Left forelimb (tissue), 1 donor: ENCODE data around the gene MAT2A.
"Not testable (repeated sequence)": the region's sequence is repeated elsewhere in the genome, so short reads cannot be mapped to it uniquely, and the experiment has no call there.

Experiments used
- DNase-seq: peaks from one replicate; pipeline ENCODE4 v3.0.0-alpha.2; 2018; ENCODE audit warnings: low spot score

MAT2A gene

DNA sequence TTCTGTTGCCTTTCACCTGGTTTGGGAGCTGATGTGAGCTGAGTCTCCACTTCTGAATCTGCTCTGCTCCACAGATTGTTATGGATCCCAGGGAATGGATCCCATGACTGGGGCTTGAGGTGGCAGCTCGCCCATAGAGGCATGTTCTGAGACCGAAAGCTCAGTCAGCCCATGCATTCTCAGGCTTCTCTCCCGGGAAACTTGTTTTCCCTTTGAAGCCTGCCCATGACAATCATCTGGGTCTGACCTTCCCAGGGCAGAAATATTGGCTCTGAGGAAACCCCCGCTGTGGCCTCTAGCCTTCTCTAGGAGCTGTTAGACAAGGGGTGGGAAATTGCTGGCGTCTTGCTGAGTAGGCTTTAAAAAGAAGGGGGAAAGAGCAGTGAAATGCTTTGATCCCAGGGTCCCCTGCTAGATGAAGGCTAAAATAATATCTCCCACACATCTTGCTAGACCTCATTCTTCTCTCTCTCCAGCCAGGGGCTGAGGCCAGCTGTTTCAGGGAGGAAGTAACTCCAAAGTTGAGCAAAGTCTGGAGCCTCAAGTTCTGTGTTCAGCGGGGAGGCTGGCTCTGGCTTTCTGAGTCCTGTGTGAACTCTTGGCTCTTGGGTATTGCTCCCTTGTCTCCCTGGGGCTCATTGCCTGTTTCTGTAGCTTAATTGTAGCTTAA is 40.4 kb downstream of the MAT2A start:
- DNase-seq, result no peak

GRCh38 chr2:85580206-85580605 is 41.2 kb downstream of the MAT2A start:
- no peak for DNase-seq

DNA sequence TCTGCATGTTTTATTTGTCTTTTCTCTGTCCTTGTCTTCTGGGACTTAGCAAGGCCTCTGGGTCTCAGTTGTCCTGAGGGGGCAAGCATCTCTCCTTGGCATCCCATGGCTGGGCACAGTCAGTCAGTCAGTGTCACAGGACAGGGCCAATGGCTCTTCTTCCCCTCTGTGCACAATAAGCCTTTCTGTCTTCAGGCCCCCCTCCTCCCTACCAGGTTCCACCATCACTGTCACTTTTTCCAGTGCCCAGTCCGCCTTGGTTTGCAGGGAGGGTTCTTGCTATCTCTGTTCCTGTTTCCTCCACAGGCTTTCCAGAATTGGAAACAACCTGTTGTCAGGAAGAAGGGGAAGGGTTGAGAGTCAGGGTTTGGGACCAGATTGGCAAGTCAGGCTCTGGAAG is 43.5 kb downstream of the MAT2A start:
- no peak for DNase-seq

DNA sequence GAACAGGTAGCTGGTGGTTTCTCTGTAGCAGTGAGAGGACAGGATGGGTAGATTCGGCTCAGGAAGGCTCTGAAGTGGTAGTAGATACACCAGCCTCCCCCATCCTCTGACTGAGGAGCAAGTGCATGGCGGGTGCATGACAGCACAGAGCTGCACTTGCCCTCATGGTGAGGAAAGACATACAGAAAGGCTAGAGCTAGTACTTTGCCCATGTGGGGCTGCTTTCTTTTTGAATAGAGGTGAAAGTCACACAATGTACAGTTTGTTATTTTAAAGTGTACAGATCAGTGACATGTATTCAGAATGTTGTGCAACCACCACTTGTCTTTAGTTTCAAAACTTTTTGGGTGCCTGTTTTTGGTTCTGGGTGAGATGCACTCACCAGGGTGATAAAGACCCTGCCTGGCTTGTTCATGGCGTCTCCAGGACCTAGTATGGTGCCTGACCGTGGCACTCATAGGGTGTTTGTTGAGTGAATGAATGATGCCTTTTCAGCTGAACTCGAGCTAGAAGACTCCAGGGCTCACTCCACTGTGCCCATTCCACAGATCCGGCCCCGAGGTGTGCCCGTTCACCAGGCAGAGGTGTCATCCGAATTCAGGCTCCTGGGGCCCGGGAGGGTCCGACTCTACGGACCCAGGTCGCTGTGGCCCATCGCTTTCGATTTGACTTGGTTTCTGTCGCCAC is 44.8 kb downstream of the MAT2A start:
- no peak for DNase-seq

- DNase-seq, result no peak
Observed at GRCh38 chr2:85584354-85584856, 45.4 kb downstream of the MAT2A start, which contains the start of gene VAMP5. VAMP5 (plus strand) TSS chr2:85584431; CDS start chr2:85584491, 60 bp downstream.

DNA sequence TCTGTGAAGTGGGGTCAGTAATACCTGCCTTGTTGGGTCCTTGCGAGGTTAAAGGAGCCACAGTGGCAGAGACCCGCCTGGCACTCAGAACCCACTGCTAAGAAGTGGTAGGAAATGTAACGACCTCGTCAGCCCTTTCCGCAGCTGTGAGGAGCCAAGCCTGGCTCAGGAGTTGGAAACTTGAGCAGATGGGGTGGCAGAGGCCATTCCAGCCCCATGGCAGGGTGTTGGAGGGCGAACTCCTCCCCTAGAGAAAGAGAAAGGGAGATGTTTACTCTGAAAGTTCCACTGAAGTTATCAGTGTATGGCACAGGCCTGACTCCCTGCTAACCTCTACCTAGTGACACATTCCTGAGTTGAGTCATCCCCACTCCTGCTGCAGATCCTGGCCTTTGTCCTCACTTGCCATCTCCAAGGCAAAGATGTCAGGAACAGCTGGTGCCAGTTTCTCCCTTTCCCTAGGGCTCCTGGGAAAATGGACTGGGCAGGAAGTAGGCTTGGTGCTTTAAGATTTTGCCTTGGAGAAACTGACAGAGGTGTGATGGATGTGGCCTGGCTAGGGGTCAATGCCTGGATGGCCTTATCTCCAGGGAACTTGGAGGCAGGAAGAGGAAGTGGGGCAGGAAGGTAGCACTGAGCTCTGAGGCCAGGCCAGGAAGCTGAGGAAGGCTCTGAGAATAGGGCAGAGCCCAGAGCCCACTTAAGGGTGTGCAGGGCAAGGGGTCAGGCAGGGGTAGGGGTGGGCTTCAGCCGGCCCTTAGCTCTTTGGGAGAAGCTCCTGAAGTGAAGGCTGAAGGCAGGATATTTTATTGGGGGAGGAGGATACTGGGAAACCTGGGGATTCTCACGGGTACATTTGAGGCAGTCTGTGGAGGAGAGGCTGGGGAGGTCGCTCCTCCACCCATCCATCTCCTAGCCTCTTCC is 46.2 kb downstream of the MAT2A start:
- DNase-seq, result no peak

DNA sequence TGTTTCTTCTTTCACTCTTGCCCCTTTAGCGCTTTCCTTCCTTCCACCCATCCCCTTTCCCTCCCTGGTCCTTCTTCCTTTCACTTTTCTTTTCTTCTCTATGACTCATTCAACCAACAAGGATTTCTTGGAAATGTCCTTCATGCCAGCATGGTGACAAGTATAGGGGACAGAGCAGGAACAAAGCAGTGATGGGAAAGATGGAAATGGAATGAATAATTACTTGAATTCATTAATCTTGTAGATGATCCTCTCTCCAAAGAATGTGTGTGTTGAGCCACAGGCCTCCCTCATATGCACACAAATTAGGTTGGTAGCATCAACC is 46.8 kb downstream of the MAT2A start:
- DNase-seq, result no peak

GRCh38 chr2:85588236-85588635 is 49.3 kb downstream of the MAT2A start:
- DNase-seq, result no peak

- DNase-seq, result no peak
Observed at GRCh38 chr2:85588645-85589044, 49.7 kb downstream of the MAT2A start.

DNA sequence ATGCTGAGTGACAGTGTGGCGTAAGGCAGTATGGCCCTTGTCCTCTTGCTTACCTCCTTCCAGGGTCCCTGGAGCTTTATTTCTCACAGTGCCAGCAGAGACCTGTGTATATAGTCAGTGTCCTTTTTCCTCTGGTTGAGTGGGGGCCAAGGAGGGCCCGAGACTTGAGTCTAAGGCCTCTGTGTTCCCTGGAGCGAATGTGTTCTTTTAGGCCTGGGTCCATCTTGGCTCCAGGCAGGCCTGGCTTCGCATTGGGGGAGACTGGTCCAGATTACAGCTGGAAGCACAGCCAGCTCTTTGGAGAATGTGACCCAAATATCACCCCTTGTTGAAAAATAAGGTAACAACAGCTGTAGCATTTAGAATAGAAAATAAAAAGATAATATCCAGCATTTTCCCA is 50.2 kb downstream of the MAT2A start:
- DNase-seq, result no peak

DNA sequence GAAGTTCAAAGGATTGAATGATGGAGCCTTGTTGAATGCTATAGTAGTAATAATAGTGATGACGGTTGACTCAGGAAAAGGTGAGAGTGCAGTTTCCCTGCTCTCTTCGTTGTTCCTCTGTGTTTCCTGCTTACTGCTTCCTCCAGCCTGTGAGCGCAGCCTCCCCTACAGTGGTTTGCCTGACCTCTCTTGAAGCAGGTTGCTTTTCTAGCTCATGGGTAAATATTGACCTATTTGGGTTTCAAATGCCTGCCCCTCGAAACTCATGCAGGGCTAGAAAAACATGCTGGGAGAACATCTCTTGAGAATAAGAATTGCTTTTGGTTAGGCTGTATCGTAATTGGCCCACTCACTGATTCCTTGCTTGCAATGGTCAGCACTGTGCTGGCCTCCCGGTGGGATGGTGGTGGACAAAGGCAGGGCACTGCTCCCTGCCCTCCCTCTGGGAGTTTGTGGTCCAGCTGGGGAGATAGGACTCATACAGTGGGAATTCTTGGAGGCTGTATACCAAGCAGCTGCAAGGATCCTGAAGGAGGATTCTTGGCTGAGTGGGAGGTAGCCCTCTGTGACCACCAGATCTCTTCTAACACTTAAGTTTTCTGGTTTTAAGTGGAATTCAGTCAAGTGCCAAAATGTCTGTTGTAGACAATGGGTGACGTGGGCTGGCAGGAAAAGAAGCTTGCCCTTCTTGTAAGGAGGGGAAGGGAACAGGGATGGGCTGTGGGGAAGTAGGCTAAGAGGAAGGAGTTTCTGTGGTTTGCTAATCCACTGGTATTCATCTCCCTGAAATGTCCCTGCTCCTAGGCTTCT is 51.2 kb downstream of the MAT2A start:
- no peak for DNase-seq

- DNase-seq, result no peak
Observed at GRCh38 chr2:85590950-85591349, 52.0 kb downstream of the MAT2A start.

- no peak for DNase-seq
Observed at GRCh38 chr2:85591563-85591962, 52.6 kb downstream of the MAT2A start.

DNA sequence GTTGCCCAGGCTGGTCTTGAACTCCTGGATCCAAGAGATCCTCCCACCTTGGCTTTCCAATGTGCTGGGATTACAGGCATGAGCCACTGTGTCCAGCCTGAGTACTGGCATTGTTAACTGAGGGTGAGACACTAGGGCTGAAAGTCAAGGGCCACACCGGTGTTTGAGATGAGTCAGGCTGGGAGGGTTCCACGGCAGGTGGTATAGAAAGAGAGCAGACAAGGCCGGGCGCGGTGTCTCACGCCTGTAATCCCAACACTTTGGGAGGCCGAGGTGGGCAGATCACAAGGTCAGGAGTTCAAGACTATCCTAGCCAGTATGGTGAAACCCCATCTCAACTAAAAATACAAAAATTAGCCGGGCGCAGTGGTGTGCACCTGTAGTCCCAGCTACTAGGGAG is 53.3 kb downstream of the MAT2A start:
- DNase-seq, result not testable (repeated sequence)

- no peak for DNase-seq
Observed at GRCh38 chr2:85593023-85593422, 54.1 kb downstream of the MAT2A start.
